ENCODE measurements around the gene GDPD3. TPM values are rescaled to one million over a fixed set of nuclear protein-coding genes. Genes with fewer than 3 reads are reported as not detected.

The GDPD3 gene
- total and polyA plus RNA-seq, 2 of the 13 experiments (the other 11 are each of a cell fraction or from before 2014, with no cell fraction given), result 18.7 to 20.6 TPM

- no peak for TF ChIP-seq ZNF446 (CRISPR knock-in tag; IDR thresholded peaks at IDR 0.05)
- no peak for TF ChIP-seq HMGA1 (CRISPR knock-in tag; conservative IDR thresholded peaks at IDR 0.05)
- peak; percentile 56 for TF ChIP-seq PPARG (CRISPR knock-in tag; conservative IDR thresholded peaks at IDR 0.05)
- TF ChIP-seq TBP (CRISPR knock-in tag; IDR thresholded peaks at IDR 0.05), result no peak
- TF ChIP-seq ZNF569 (CRISPR knock-in tag; IDR thresholded peaks at IDR 0.05; ENCODE audit: borderline replicate concordance), result no peak
- no peak for TF ChIP-seq PRDM15 (CRISPR knock-in tag; IDR thresholded peaks at IDR 0.05)
- peak; percentile 84; the same call in 1 of the 2 replicates for TF ChIP-seq ZFYVE20 (CRISPR knock-in tag; IDR thresholded peaks at IDR 0.05; ENCODE audit: borderline replicate concordance, low read depth)
- TF ChIP-seq SP140L (CRISPR knock-in tag; IDR thresholded peaks at IDR 0.05; ENCODE audit: borderline replicate concordance), result no peak
- TF ChIP-seq TBX3 (IDR thresholded peaks at IDR 0.05; ENCODE audit: borderline replicate concordance), result no peak
- no peak for TF ChIP-seq HDAC6 (IDR thresholded peaks at IDR 0.05; ENCODE audit: low read depth, low read length)
- no peak for TF ChIP-seq ZNF780A (CRISPR knock-in tag; IDR thresholded peaks at IDR 0.05)
- TF ChIP-seq, protein P1, sequence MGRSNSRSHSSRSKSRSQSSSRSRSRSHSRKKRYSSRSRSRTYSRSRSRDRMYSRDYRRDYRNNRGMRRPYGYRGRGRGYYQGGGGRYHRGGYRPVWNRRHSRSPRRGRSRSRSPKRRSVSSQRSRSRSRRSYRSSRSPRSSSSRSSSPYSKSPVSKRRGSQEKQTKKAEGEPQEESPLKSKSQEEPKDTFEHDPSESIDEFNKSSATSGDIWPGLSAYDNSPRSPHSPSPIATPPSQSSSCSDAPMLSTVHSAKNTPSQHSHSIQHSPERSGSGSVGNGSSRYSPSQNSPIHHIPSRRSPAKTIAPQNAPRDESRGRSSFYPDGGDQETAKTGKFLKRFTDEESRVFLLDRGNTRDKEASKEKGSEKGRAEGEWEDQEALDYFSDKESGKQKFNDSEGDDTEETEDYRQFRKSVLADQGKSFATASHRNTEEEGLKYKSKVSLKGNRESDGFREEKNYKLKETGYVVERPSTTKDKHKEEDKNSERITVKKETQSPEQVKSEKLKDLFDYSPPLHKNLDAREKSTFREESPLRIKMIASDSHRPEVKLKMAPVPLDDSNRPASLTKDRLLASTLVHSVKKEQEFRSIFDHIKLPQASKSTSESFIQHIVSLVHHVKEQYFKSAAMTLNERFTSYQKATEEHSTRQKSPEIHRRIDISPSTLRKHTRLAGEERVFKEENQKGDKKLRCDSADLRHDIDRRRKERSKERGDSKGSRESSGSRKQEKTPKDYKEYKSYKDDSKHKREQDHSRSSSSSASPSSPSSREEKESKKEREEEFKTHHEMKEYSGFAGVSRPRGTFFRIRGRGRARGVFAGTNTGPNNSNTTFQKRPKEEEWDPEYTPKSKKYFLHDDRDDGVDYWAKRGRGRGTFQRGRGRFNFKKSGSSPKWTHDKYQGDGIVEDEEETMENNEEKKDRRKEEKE (IDR thresholded peaks at IDR 0.05), result no peak
- peak; percentile 26; the same call in 1 of the 2 replicates for TF ChIP-seq RARG (CRISPR knock-in tag; IDR thresholded peaks at IDR 0.05; ENCODE audit: low read depth)
- no peak for TF ChIP-seq ATF2 (CRISPR knock-in tag; IDR thresholded peaks at IDR 0.05)
- 0 out of 2 replicates have a peak, but pooled peaks have one; percentile 40 for TF ChIP-seq ZNF556 (CRISPR knock-in tag; IDR thresholded peaks at IDR 0.05; ENCODE audit: borderline replicate concordance)
- no peak for TF ChIP-seq FLYWCH1 (CRISPR knock-in tag; IDR thresholded peaks at IDR 0.05)
- peak; percentile 1; the same call in 1 of the 2 replicates for TF ChIP-seq EEA1 (CRISPR knock-in tag; IDR thresholded peaks at IDR 0.05; ENCODE audit: borderline replicate concordance)
- TF ChIP-seq TMF1 (CRISPR knock-in tag; IDR thresholded peaks at IDR 0.05; ENCODE audit: low read depth), result peak; percentile 74
- peak; percentile 72; the same call in 1 of the 2 replicates for TF ChIP-seq ZNF333 (CRISPR knock-in tag; IDR thresholded peaks at IDR 0.05; ENCODE audit: borderline replicate concordance)
Observed at GRCh38 chr16:30063893-30064728, 49.2 kb downstream of the GDPD3 start (continued).

All from HepG2 (cell line).